Uterus (tissue), 2 donors: ENCODE data around the gene NEDD4.

Experiments used
- CTCF ChIP-seq, 4 experiments: fragments of 200-600 bp in 2 of 4; fragments of 450-650 bp in 2 of 4; sonication (generic) in 2 of 4; IDR thresholded peaks; one replicate each; pipeline ENCODE4 v1.5.1; 2016 to 2019; ENCODE audit warnings: antibody characterized with exemption in 4 of 4, mild to moderate bottlenecking in 2 of 4, moderate library complexity in 1 of 4
- POLR2A ChIP-seq, 2 donors: fragments of 450-650 bp; IDR thresholded peaks; one replicate each; pipeline ENCODE4 v1.6.1; 2016; ENCODE audit warnings: antibody characterized with exemption in 2 of 2, mild to moderate bottlenecking in 1 of 2, moderate library complexity in 1 of 2

GRCh38 chr15:55868707-55869106, 124.7 kb downstream of the NEDD4 start:
- TF ChIP-seq CTCF (IDR thresholded peaks at IDR 0.05) (no peak), POLR2A (IDR thresholded peaks at IDR 0.05) (no peak)
